ENCODE measurements around the gene SORCS2.

SORCS2 gene

GRCh38 chr4:7780751-7781348 is 588.5 kb downstream of the SORCS2 start:
- TF ChIP-seq SIN3A (IDR thresholded peaks at IDR 0.05; ENCODE audit: borderline replicate concordance, insufficient read depth, low read length) (no peak), TAF1 (IDR thresholded peaks at IDR 0.05; ENCODE audit: borderline replicate concordance, insufficient read depth, low read length) (no peak), FOXP2 (optimal IDR thresholded peaks at IDR 0.05; ENCODE audit: borderline replicate concordance, extremely low read depth, extremely low read length, insufficient read depth) (no peak), REST (IDR thresholded peaks at IDR 0.05; ENCODE audit: insufficient read depth in 1 of 2, low read depth in 2 of 2, low read length in 2 of 2) (no peak), POLR2AphosphoS5 (IDR thresholded peaks at IDR 0.05; ENCODE audit: low read depth, low read length) (no peak)

- TF ChIP-seq POLR2AphosphoS5 (IDR thresholded peaks at IDR 0.05; ENCODE audit: low read depth, low read length): no peak
- no peak for TF ChIP-seq SIN3A (IDR thresholded peaks at IDR 0.05; ENCODE audit: borderline replicate concordance, insufficient read depth, low read length)
- TF ChIP-seq FOXP2 (optimal IDR thresholded peaks at IDR 0.05; ENCODE audit: borderline replicate concordance, extremely low read depth, extremely low read length, insufficient read depth): peak; percentile 71
Measured at GRCh38 chr4:7781366-7781765, 589.0 kb downstream of the SORCS2 start.

GRCh38 chr4:7781993-7782392 is 589.7 kb downstream of the SORCS2 start:
- no peak for TF ChIP-seq REST (IDR thresholded peaks at IDR 0.05; ENCODE audit: insufficient read depth in 1 of 2, low read depth in 2 of 2, low read length in 2 of 2)
- TF ChIP-seq SIN3A (IDR thresholded peaks at IDR 0.05; ENCODE audit: borderline replicate concordance, insufficient read depth, low read length): no peak
- no peak for TF ChIP-seq POLR2AphosphoS5 (IDR thresholded peaks at IDR 0.05; ENCODE audit: low read depth, low read length)
- TF ChIP-seq FOXP2 (optimal IDR thresholded peaks at IDR 0.05; ENCODE audit: borderline replicate concordance, extremely low read depth, extremely low read length, insufficient read depth): no peak
- no peak for TF ChIP-seq TAF1 (IDR thresholded peaks at IDR 0.05; ENCODE audit: borderline replicate concordance, insufficient read depth, low read length)

- TF ChIP-seq FOXP2 (optimal IDR thresholded peaks at IDR 0.05; ENCODE audit: borderline replicate concordance, extremely low read depth, extremely low read length, insufficient read depth) (no peak), POLR2AphosphoS5 (IDR thresholded peaks at IDR 0.05; ENCODE audit: low read depth, low read length) (no peak), TAF1 (IDR thresholded peaks at IDR 0.05; ENCODE audit: borderline replicate concordance, insufficient read depth, low read length) (no peak), SIN3A (IDR thresholded peaks at IDR 0.05; ENCODE audit: borderline replicate concordance, insufficient read depth, low read length) (no peak), REST (IDR thresholded peaks at IDR 0.05; ENCODE audit: insufficient read depth in 1 of 2, low read depth in 2 of 2, low read length in 2 of 2) (no peak)
Measured at GRCh38 chr4:7782783-7783182, 590.4 kb downstream of the SORCS2 start.

- TF ChIP-seq REST (IDR thresholded peaks at IDR 0.05; ENCODE audit: insufficient read depth in 1 of 2, low read depth in 2 of 2, low read length in 2 of 2) (no peak), FOXP2 (optimal IDR thresholded peaks at IDR 0.05; ENCODE audit: borderline replicate concordance, extremely low read depth, extremely low read length, insufficient read depth) (no peak), POLR2AphosphoS5 (IDR thresholded peaks at IDR 0.05; ENCODE audit: low read depth, low read length) (no peak), SIN3A (IDR thresholded peaks at IDR 0.05; ENCODE audit: borderline replicate concordance, insufficient read depth, low read length) (no peak), TAF1 (IDR thresholded peaks at IDR 0.05; ENCODE audit: borderline replicate concordance, insufficient read depth, low read length) (no peak)
Measured at GRCh38 chr4:7783541-7783940, 591.2 kb downstream of the SORCS2 start.

Measured in PFSK-1 (cell line).